Measurements from ENCODE around the gene IRX4. TPM values are rescaled to one million over a fixed set of nuclear protein-coding genes. Genes with fewer than 3 reads are reported as not detected.

The IRX4 gene
- total and polyA plus RNA-seq, 4 donors: not detected

Other genes starting within 250 kb of the IRX4 start
- 10 to 100 TPM; 25.1 to 28.5 TPM for gene MRPL36, start 83.1 kb downstream of the IRX4 start, total RNA-seq
- gene MRPL36, start 83.1 kb downstream of the IRX4 start, polyA plus RNA-seq: 10 to 100 TPM; 49.5 to 62.2 TPM
- 10 to 100 TPM; 16.7 to 24.2 TPM for gene NDUFS6, start 81.5 kb downstream of the IRX4 start, total RNA-seq
- 10 to 100 TPM; 46.6 to 64.9 TPM for gene NDUFS6, start 81.5 kb downstream of the IRX4 start, polyA plus RNA-seq

Measured in aorta (tissue), 4 donors.